Measurements from ENCODE around the gene SLC6A11.

The SLC6A11 gene

DNA sequence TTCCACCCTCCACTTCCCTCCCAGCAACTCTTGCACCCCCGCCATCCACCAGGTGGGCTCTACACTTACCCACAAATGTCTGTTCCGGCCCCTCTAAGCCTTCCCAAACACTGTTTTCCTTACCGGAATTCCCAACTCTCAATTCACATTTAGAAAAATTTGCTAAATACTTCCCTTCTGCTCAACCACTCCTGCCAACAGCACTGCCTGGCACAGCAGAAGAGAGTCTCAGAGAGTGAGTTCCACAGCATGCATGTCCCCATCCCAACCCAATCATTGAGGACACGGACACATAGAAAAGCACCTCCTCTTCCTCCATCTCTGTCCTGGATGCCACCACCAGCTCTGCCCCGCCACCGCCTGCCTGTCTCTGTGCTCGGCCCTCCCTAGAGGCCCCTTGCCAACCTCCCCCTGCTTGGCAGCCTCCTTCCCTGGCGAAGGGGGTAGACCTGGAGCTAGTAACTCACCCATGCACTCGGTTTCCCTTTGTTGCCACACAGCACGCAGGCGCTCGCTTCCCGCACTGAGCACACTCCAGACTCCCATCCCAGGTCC is 110.3 kb downstream of the SLC6A11 start:
- H2BK15ac ChIP-seq (replicated peaks; ENCODE audit: low read depth): no peak overlapping the region
- H3K79me1 ChIP-seq (ENCODE audit: low read length): no peaks in the 10 kb centered on the region
- H3K4me2 ChIP-seq (ENCODE audit: low read length): no peak overlapping the region
- H2BK120ac ChIP-seq (ENCODE audit: low read depth, low read length): no peak overlapping the region
- no peaks in the 10 kb centered on the region for H3K36me3 ChIP-seq (ENCODE audit: control insufficient read depth, insufficient read depth, low read length)
- no peak overlapping the region for H4K8ac ChIP-seq (ENCODE audit: low read depth, low read length)
- no peak overlapping the region for H3K56ac ChIP-seq (ENCODE audit: low read length)
- H3K9ac ChIP-seq (ENCODE audit: low read length): no peak overlapping the region
- H2AK5ac ChIP-seq (ENCODE audit: low read length): no peak overlapping the region
- H3K18ac ChIP-seq (ENCODE audit: low read length): no peak overlapping the region
- no peaks in the 10 kb centered on the region for H3K4me1 ChIP-seq (ENCODE audit: control insufficient read depth, low read depth, low read length)
- no CpG with 5 or more reads among the region's 13 CpGs for WGBS (ENCODE audit: extremely low coverage, insufficient coverage, low lambda C conversion rate)
- no peak overlapping the region for H3K23ac ChIP-seq (ENCODE audit: low read length)
- DNase-seq: no peak
- no peaks in the 10 kb centered on the region for H3K79me2 ChIP-seq (ENCODE audit: control insufficient read depth, insufficient read depth, low read length)
- H3K4ac ChIP-seq (ENCODE audit: low read depth, low read length): no peak overlapping the region
- H4K5ac ChIP-seq (ENCODE audit: low read length): no peak overlapping the region
- no peak overlapping the region for H2BK5ac ChIP-seq (ENCODE audit: low read length)
- no peak overlapping the region for H3K4me3 ChIP-seq (ENCODE audit: low read length)
- H3K27me3 ChIP-seq (ENCODE audit: insufficient read depth, low read length, poor library complexity): no peaks in the 10 kb centered on the region
- no peak overlapping the region for H3K27ac ChIP-seq (ENCODE audit: low read depth, low read length)

DNA sequence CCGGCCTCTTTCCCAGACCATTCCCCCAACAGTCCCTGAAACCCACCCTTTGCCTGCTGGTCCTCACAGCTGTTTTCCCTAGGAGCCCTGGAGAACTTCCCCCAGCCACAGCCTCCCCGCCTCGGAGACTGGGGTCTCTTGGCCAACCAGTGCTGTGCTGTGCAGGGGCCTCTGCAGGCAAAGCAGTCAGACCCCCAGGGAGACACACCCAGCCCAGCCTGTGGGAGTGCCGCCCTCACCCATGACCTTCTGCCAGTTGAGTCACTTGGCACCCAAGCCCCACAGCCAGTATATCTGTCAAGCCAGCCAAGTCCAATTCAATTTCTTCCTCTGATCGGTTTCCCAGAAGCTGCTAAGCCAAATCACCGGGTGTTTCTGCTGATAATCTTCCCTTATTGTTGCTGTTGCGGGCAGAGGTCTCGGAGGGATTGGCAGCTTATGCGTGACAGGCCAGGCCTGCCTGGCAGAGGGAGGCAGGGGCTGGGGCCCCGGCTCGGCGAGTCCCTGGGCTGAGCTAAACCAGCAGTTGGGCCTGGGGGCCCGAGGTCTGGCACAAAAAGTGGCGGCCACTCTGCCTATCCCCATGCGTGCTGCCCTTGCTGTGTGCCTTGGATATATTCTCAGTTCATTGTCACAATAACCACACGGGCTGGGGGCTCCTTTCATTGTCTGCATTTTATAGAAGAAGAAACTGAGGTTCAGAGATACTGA is 110.9 kb downstream of the SLC6A11 start:
- no peak overlapping the region for H3K18ac ChIP-seq (ENCODE audit: low read length)
- H3K4me1 ChIP-seq (ENCODE audit: control insufficient read depth, low read depth, low read length): no peaks in the 10 kb centered on the region
- H3K4ac ChIP-seq (ENCODE audit: low read depth, low read length): no peak overlapping the region
- no peak overlapping the region for H2BK15ac ChIP-seq (replicated peaks; ENCODE audit: low read depth)
- H2BK5ac ChIP-seq (ENCODE audit: low read length): no peak overlapping the region
- H3K36me3 ChIP-seq (ENCODE audit: control insufficient read depth, insufficient read depth, low read length): no peaks in the 10 kb centered on the region
- no peak overlapping the region for H4K8ac ChIP-seq (ENCODE audit: low read depth, low read length)
- H4K5ac ChIP-seq (ENCODE audit: low read length): no peak overlapping the region
- no CpG with 5 or more reads among the region's 16 CpGs for WGBS (ENCODE audit: extremely low coverage, insufficient coverage, low lambda C conversion rate)
- no peak overlapping the region for H3K27ac ChIP-seq (ENCODE audit: low read depth, low read length)
- no peaks in the 10 kb centered on the region for H3K79me1 ChIP-seq (ENCODE audit: low read length)
- H3K56ac ChIP-seq (ENCODE audit: low read length): no peak overlapping the region
- no peak overlapping the region for H3K23ac ChIP-seq (ENCODE audit: low read length)
- no peaks in the 10 kb centered on the region for H3K79me2 ChIP-seq (ENCODE audit: control insufficient read depth, insufficient read depth, low read length)
- H3K27me3 ChIP-seq (ENCODE audit: insufficient read depth, low read length, poor library complexity): no peaks in the 10 kb centered on the region
- no peak overlapping the region for H2AK5ac ChIP-seq (ENCODE audit: low read length)
- no peak overlapping the region for H3K4me2 ChIP-seq (ENCODE audit: low read length)
- DNase-seq: no peak
- H3K9ac ChIP-seq (ENCODE audit: low read length): no peak overlapping the region
- no peak overlapping the region for H2BK120ac ChIP-seq (ENCODE audit: low read depth, low read length)
- H3K4me3 ChIP-seq (ENCODE audit: low read length): no peak overlapping the region

DNA sequence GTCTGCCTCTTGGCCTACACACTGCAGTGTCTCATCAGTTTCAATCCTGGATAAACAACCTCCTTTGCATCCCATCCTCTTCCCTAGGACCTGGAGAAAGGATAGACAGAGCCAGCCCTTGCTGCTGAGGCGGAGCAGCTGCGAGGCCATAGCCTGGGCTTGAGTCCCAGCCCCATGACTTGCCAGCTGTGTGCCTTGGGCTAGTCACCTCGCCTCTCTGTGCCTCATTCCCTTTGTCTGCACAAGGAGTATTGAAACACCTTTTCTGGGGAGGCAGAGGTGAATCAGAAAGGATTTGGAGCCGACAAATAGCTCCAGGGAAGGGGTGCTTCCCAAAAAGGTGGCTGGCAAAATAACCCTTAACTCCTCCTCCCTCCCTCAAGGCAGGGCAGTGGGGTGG is 111.5 kb downstream of the SLC6A11 start:
- Histone ChIP-seq H3K4me1 (ENCODE audit: control insufficient read depth, low read depth, low read length) (no peaks in the 10 kb centered on the region), H2BK5ac (ENCODE audit: low read length) (no peak overlapping the region), H3K79me1 (ENCODE audit: low read length) (no peaks in the 10 kb centered on the region), H3K4me3 (ENCODE audit: low read length) (no peak overlapping the region), H3K56ac (ENCODE audit: low read length) (no peak overlapping the region), H4K8ac (ENCODE audit: low read depth, low read length) (no peak overlapping the region), H3K18ac (ENCODE audit: low read length) (no peak overlapping the region), H3K4me2 (ENCODE audit: low read length) (no peak overlapping the region), H3K9ac (ENCODE audit: low read length) (no peak overlapping the region), H2BK15ac (replicated peaks; ENCODE audit: low read depth) (no peak overlapping the region), H2BK120ac (ENCODE audit: low read depth, low read length) (no peak overlapping the region), H4K5ac (ENCODE audit: low read length) (no peak overlapping the region), H2AK5ac (ENCODE audit: low read length) (no peak overlapping the region), H3K27ac (ENCODE audit: low read depth, low read length) (no peak overlapping the region), H3K79me2 (ENCODE audit: control insufficient read depth, insufficient read depth, low read length) (no peaks in the 10 kb centered on the region), H3K4ac (ENCODE audit: low read depth, low read length) (no peak overlapping the region), H3K23ac (ENCODE audit: low read length) (no peak overlapping the region), H3K36me3 (ENCODE audit: control insufficient read depth, insufficient read depth, low read length) (no peaks in the 10 kb centered on the region), H3K27me3 (ENCODE audit: insufficient read depth, low read length, poor library complexity) (no peaks in the 10 kb centered on the region)
- DNase-seq: no peak
- no CpG with 5 or more reads among the region's 4 CpGs for WGBS (ENCODE audit: extremely low coverage, insufficient coverage, low lambda C conversion rate)

DNA sequence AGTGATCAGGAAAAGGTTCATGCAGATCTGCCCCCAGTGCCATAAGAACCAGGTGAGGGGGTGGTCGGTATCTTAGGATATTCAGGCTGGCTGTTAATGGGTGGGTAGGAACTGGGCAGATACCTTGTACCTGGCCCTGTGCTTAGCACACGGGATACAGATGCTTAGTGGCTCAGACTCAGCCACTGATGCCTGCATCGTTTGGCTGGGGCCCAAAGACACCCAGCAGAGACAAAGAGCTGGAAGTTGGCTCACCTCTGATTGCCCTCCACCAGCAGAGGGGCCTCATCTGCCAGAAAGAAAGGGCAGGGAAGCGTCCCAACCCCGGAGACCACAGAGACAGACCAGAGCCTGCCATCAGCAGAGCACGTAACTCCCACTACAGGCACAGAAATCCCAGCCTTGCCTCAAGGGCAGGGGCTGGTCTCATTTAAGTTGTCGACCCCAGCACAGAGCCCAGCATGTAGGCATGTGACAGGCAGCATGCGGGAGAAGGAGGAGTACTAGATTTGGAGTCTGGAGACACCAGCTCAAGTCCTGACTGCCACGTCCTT is 112.5 kb downstream of the SLC6A11 start:
- no peak overlapping the region for H2AK5ac ChIP-seq (ENCODE audit: low read length)
- H3K27ac ChIP-seq (ENCODE audit: low read depth, low read length): no peak overlapping the region
- no peak overlapping the region for H3K4me2 ChIP-seq (ENCODE audit: low read length)
- H3K9ac ChIP-seq (ENCODE audit: low read length): no peak overlapping the region
- no peak overlapping the region for H3K4me3 ChIP-seq (ENCODE audit: low read length)
- H3K79me2 ChIP-seq (ENCODE audit: control insufficient read depth, insufficient read depth, low read length): no peaks in the 10 kb centered on the region
- WGBS (ENCODE audit: extremely low coverage, insufficient coverage, low lambda C conversion rate): no CpG with 5 or more reads among the region's 9 CpGs
- H3K4ac ChIP-seq (ENCODE audit: low read depth, low read length): no peak overlapping the region
- H3K23ac ChIP-seq (ENCODE audit: low read length): no peak overlapping the region
- H4K8ac ChIP-seq (ENCODE audit: low read depth, low read length): no peak overlapping the region
- H3K4me1 ChIP-seq (ENCODE audit: control insufficient read depth, low read depth, low read length): no peaks in the 10 kb centered on the region
- no peaks in the 10 kb centered on the region for H3K36me3 ChIP-seq (ENCODE audit: control insufficient read depth, insufficient read depth, low read length)
- H4K5ac ChIP-seq (ENCODE audit: low read length): no peak overlapping the region
- no peak for DNase-seq
- H3K56ac ChIP-seq (ENCODE audit: low read length): no peak overlapping the region
- H2BK15ac ChIP-seq (replicated peaks; ENCODE audit: low read depth): no peak overlapping the region
- no peak overlapping the region for H2BK120ac ChIP-seq (ENCODE audit: low read depth, low read length)
- H2BK5ac ChIP-seq (ENCODE audit: low read length): no peak overlapping the region
- H3K79me1 ChIP-seq (ENCODE audit: low read length): no peaks in the 10 kb centered on the region
- H3K27me3 ChIP-seq (ENCODE audit: insufficient read depth, low read length, poor library complexity): no peaks in the 10 kb centered on the region
- no peak overlapping the region for H3K18ac ChIP-seq (ENCODE audit: low read length)

DNA sequence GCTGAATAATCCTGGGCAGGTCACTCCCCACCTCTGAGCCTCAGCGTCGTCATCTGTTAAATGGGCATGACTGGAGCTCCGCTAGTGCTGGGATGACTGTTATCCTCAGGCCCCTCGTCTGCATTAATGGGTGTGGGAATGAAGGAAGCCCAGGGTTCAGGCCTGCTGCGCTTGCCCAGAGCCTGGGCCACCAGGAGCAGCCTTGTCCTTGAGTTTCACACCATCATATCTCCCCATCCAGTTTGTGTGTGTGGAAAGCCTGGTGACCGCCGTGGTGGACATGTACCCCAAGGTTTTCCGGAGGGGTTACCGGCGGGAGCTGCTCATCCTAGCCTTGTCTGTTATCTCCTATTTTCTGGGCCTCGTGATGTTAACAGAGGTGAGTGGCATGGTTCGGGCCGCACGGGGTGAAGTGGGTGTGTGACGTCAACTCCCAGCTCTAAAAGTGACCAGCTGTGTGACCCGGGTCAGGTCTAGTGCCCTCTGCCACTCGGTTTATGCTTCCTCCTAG is 113.0 kb downstream of the SLC6A11 start:
- Histone ChIP-seq H3K56ac (ENCODE audit: low read length) (no peak overlapping the region), H3K4me3 (ENCODE audit: low read length) (no peak overlapping the region), H3K36me3 (ENCODE audit: control insufficient read depth, insufficient read depth, low read length) (no peaks in the 10 kb centered on the region), H3K4me1 (ENCODE audit: control insufficient read depth, low read depth, low read length) (no peaks in the 10 kb centered on the region), H2BK15ac (replicated peaks; ENCODE audit: low read depth) (no peak overlapping the region), H2AK5ac (ENCODE audit: low read length) (no peak overlapping the region), H3K27me3 (ENCODE audit: insufficient read depth, low read length, poor library complexity) (no peaks in the 10 kb centered on the region), H3K79me1 (ENCODE audit: low read length) (no peaks in the 10 kb centered on the region), H3K4me2 (ENCODE audit: low read length) (no peak overlapping the region), H2BK5ac (ENCODE audit: low read length) (no peak overlapping the region), H3K9ac (ENCODE audit: low read length) (no peak overlapping the region), H2BK120ac (ENCODE audit: low read depth, low read length) (no peak overlapping the region), H3K79me2 (ENCODE audit: control insufficient read depth, insufficient read depth, low read length) (no peaks in the 10 kb centered on the region), H3K4ac (ENCODE audit: low read depth, low read length) (no peak overlapping the region), H3K23ac (ENCODE audit: low read length) (no peak overlapping the region), H4K5ac (ENCODE audit: low read length) (no peak overlapping the region), H3K27ac (ENCODE audit: low read depth, low read length) (no peak overlapping the region), H4K8ac (ENCODE audit: low read depth, low read length) (no peak overlapping the region), H3K18ac (ENCODE audit: low read length) (no peak overlapping the region)
- no CpG with 5 or more reads among the region's 17 CpGs for WGBS (ENCODE audit: extremely low coverage, insufficient coverage, low lambda C conversion rate)
- no peak for DNase-seq
